Breast epithelium (tissue), 3 donors: ENCODE results near the gene EAF1.

ENCODE experiments used
- CTCF ChIP-seq, 3 donors: fragments of 450-650 bp; IDR thresholded peaks; one replicate each; pipeline ENCODE4 v1.5.1; 2016 to 2017; ENCODE audit warnings: antibody characterized with exemption in 3 of 3, mild to moderate bottlenecking in 3 of 3, moderate library complexity in 3 of 3
- POLR2A ChIP-seq: fragments of 450-650 bp; IDR thresholded peaks from one replicate; pipeline ENCODE4 v1.6.1; 2016; ENCODE audit warnings: antibody characterized with exemption, mild to moderate bottlenecking, moderate library complexity
- POLR2AphosphoS5 ChIP-seq, 3 donors: sonication (generic); formaldehyde crosslinking; IDR thresholded peaks; one replicate each; pipeline ENCODE4 v1.6.1; 2017; ENCODE audit warnings: antibody characterized with exemption in 3 of 3

- TF ChIP-seq CTCF (IDR thresholded peaks at IDR 0.05) (no peak), POLR2A (no peak), POLR2AphosphoS5 (IDR thresholded peaks at IDR 0.05) (no peak)
Observed at GRCh38 chr3:15454965-15455364, 27.6 kb downstream of the EAF1 start.
